Ishikawa (cell line): ENCODE data around the gene SUCLG2.

Source experiments
- CREB1 ChIP-seq: IDR thresholded peaks from 2 replicates; pipeline ENCODE4 v1.6.1; 2012; ENCODE audit warnings: low read depth
- EP300 ChIP-seq: IDR thresholded peaks from 2 replicates; pipeline ENCODE4 v1.6.1; 2012; ENCODE audit warnings: borderline replicate concordance
- TCF12 ChIP-seq: IDR thresholded peaks from 2 replicates; pipeline ENCODE4 v1.6.1; 2012; ENCODE audit warnings: low read depth
- TF ChIP-seq, protein P1 (sequence below): IDR thresholded peaks from 2 replicates; pipeline ENCODE4 v1.6.1; 2012

DNA sequence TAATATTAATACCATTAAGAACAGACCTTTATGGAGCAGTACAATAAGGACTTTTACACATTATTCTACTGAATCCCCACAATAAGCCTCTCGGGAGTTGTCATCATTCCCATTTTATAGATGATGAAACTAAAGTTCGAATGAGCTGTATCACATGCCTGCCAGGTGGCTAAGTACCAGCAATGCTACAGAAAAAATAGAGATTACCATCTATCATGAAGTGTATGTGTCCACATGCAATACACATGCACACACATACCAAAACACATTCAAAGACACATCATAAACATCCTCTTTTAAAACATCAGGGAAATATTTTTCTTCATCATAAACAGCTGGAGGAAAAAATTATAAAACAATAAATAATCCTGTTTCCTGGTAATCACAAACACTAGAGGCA is 136.6 kb downstream of the SUCLG2 start:
- no peak for TF ChIP-seq TCF12
- TF ChIP-seq EP300 = no peak
- TF ChIP-seq, protein P1, sequence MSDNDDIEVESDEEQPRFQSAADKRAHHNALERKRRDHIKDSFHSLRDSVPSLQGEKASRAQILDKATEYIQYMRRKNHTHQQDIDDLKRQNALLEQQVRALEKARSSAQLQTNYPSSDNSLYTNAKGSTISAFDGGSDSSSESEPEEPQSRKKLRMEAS = no peak
- TF ChIP-seq CREB1 = no peak
